ENCODE results near the gene VWF.
"Not testable (repeated sequence)": the region's sequence is repeated elsewhere in the genome, so short reads cannot be mapped to it uniquely, and the experiment has no call there.

The VWF gene

DNA sequence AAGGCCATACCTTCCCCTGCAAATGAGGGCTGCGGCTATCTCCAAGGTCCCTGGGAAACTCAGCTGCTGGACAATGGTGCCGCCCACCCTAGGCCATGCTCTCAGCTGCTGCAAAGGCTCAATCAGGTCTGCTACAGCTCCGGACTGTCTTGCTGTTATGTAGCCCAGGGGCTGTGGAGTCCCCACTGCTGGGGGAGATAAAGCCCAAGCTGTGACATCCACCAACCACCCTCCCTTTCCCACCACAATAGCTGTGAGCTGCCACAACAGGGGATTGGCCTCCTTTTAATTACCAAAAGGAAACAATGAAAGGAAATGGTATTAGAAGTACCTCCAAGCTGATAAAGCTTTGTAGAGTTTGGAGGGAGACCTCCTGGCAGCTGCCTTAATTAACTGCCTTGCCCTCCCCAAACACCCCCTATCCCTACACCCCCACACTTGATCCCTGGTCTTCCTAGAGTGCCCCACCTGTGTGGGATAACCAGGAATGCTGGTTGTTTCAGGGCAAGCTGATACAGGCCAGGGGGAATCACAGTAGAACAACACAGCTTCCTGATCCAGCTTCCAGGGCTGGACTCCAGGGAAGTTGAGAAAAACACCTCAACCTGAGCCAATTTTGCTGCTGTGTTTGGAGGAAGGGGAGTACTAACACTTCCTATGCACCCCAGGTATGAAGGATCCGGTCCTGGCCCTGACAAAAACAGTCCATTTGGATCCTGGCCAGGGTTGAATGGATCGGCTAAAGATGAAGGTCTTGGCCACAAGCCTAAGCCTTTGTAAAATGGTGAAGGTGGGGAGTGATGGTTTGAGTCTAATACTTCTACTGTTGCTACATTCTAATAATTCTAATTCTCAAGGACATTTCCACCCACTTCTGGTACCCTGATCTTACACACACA lies at the start of gene VWF:
Gene VWF (minus strand): TSS at position 260 of the 899 bp plus-strand sequence. CDS start 1,474 bp downstream, outside the sequence.
- DNase-seq: no peak

- no peak for DNase-seq
Observed at GRCh38 chr12:6172862-6173261, 48.4 kb upstream of the VWF start.

GRCh38 chr12:6172086-6172485 lies 47.6 kb upstream of the VWF start:
- no peak for DNase-seq

GRCh38 chr12:6171409-6172015 lies 47.0 kb upstream of the VWF start:
- DNase-seq: peak; percentile 53

DNA sequence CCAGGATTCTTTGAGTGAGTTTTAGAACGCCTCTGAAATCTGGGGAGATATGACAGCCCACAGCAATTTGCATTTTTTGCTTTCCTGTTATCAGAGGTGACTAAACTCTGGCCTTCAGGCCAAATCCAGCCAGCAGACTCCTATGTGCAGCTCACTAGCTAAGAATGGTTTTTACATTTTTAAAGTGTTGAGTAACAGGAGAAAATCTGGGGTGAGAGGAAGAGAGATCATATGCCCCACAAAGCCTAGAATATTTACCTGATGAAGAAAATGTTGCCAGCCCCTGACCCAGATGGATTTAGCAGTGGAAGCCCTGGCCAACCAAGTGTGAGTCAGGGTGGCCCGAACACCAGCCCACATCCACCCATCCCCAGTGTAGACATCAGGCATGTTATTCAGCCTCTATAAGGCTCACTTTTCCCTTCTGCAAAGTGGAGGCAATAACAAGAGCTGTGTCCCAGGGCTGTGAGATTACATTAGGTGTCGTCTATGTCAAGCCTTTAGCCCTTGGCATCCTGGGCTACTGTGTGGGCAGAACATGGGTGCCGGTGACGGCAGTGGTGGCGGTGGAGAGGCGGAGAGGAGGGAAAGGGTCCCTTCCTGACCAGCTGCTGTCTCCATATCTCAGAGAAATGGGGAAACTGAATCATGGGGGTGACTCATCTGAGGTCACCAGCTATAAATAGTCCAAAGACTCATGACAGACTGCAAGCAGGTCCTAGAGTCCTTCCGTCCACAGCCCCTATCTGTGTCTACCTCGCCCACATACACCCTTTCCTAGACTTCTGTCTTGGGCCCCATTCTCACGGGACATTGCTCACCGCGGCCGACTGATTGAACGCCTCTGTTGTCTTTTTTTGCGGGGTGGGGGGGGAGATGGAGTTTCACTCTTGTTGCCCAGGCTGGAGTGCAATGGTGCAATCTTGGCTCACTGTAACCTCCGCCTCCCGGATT lies 43.1 kb upstream of the VWF start:
- no peak for DNase-seq

DNA sequence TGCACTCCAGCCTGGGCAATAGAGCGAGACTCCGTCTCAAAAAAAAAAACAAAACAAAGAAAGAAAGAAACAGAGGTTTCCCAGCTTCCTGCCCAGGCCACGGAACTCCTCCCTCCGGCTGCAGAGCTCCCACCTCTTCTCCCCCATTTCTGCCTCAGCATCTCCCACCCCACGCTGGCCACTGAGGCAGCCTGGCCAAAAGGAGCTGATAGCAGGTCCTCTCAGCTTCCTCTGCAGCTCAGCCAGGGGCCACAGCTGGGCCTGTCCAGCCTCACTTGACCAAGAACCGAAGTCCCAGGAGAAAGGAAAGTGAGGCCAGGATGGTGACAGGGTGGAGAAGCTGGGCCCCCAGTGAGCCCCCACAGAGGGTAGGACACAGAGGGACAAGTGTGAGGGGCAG lies 42.3 kb upstream of the VWF start:
- no peak for DNase-seq

DNA sequence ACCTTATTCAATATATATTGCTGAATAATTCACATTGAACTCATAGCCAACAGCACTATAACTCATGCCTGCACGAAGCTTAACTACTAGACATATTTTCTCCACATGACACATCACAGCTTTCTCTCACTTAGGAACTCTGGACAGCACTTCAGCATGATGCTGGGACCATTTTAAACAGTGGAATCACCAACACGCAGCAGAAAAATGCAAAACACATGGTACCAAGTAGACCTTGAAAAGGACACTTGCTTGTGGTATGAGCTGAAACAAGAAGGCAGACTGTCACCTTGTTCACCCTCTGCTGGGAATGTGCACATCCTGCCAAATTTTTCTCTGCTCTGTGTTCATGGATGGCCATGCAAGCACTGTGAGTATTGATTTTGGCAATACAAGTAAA lies 40.9 kb upstream of the VWF start:
- DNase-seq: no peak

DNA sequence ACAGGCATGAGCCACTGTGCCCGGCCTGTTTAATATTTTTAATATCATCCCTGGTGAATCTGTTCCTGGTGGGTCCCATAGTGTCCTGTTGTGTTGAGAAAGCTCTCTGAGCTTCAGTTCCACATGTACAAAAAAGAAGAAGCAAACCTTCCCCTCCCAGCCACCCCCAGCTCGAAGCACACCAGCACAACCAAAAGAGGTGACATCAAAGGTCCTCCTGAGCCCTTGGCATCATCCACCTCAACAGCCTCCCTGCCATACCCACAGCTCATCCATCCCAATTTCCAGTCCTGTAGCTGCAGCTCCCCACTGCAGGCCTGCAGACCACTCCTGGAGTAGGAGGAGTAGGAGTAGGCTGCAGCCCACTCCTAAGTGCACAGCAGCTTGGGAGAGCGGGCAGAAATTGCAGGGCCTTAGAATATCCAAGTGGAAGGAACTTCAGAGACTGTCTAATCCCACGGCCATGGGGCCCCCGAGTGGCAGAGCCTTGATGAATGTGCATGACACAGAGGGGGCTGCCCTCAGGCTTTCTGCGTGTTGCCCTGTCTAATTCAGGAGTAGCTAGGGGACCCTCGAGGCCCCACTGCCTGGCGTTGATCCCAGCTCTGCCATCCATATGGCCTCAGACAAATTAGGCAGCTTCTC lies 39.1 kb upstream of the VWF start:
- DNase-seq: no peak

GRCh38 chr12:6161124-6161882 lies 36.8 kb upstream of the VWF start:
- DNase-seq: peak; percentile 39

DNA sequence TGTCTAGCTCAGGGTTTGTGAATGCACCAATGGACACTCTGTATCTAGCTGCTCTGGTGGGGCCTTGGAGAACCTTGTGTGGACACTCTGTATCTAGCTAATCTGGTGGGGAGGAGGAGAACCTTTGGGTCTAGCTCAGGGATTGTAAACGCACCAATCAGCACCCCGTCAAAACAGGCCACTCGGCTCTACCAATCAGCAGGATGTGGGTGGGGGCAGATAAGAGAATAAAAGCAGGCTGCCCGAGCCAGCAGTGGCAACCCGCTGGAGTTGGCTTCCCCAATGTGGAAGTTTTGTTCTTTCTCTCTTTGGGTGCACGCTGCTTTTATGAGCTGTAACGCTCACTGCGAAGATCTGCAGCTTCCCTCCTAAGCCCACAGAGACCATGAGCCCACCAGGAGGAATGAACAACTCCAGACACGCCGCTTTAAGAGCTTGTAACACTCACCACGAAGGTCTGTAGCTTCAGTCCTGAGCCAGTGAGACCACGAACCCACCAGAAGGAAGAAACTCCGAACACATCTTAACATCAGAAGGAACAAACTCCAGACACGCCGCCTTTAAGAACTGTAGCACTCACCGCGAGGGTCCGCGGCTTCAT lies 35.7 kb upstream of the VWF start:
- DNase-seq: not testable (repeated sequence)

GRCh38 chr12:6159166-6160011 lies 34.9 kb upstream of the VWF start:
- DNase-seq: not testable (repeated sequence)

GRCh38 chr12:6158749-6159148 lies 34.3 kb upstream of the VWF start:
- no peak for DNase-seq

DNA sequence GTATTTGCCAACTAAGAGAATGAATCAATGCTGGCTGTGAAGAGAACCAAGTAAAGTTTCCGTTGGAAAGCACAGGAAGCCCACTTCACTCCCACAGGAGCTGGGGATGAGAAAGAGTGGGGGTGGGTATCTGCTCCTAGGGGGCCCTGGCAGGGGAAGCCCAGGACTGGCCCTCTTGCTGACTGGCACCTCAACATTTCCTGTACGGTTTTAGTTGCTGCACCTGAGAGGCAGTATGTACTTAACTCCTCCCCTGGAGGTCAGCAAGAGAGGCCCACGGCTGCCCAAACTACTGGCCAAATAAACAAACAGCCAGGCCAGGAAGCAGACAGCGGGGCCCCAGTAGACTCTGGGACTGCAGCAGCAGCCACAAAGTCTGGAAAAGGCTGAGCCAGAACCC lies 33.8 kb upstream of the VWF start:
- DNase-seq: no peak

- DNase-seq: no peak
Observed at GRCh38 chr12:6157482-6157881, 33.0 kb upstream of the VWF start.

- DNase-seq: no peak
Observed at GRCh38 chr12:6154730-6155459, 30.4 kb upstream of the VWF start.

DNA sequence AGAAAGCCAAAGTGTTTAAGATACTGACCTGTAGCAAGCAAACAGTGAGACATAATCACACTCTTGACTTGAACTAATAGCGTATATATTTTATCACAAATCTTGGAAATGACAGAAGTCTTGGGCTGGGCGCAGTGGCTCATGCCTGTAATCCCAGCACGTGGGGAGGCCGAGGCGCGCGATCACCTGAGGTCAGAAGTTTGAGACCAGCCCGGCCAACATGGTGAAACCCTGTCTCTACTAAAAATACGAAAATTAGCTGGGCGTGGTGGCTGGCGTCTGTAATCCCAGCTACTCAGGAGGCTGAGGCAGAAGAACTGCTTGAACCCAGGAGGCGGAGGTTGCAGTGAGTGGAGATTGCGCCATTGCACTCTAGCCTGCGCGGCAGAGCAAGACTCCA lies 24.3 kb upstream of the VWF start:
- DNase-seq: not testable (repeated sequence)

DNA sequence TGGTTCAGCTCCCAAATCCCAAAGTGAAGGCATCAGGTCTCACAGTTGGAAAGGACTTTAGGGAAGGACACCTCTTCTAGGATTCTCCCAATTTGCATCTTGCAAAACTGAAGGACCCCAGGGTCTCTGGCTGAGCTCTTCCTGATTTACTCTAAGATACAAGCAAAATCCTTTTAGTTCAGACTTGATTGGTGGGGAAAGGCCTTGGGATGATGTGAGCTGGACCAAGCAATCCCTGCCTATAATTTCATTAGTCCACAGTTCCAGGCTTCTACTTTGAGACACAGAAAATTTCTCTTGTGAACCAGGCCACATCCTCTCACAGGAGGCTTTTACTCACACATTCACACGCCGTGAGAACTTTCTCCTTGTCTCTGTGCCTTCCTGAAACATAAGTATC lies 23.6 kb upstream of the VWF start:
- DNase-seq: no peak

DNA sequence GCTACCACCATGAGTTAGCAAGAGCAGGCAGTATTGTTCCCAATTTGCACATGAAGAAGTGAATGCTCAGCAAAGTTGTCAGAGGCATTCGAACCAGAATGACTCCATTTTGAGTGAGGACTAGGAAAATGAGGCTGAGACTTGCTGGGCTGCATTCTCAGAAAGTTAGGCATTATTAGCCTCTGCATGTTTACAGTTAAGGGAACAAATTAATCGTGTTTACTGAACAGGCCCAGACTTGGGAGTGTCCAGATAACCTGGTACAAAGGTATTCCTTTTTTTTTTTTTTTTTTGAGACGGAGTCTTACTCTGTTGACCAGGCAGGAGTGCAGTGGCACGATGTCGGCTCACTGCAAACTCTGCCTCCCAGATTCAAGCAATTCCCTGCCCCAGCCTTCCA lies 22.5 kb upstream of the VWF start:
- DNase-seq: no peak

DNA sequence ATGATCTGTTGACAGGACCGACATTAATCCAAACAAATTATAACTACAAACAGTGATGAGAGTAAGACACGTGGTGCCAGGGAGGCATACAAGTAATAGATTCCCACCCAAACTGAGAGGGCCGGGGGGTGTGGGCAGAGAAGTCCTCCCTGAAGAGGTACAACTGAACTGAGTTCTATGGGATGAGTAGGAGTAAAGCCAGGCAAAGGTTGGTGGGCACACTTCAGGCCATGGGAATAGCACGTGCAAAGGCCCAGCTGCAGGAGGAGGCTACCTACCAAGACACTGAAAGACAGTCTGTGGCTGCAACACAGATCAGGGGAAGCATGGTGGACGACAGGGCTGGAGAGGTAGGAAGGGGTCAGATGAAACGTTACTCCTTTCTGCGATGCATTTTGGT lies 22.0 kb upstream of the VWF start:
- DNase-seq: no peak

- no peak for DNase-seq
Observed at GRCh38 chr12:6145564-6145963, 21.1 kb upstream of the VWF start.

Data from right hindlimb (tissue), 1 donor.